Left cardiac atrium (tissue), 4 donors: ENCODE measurements around the gene PRSS53. TPM values are rescaled to one million over a fixed set of nuclear protein-coding genes. Genes with fewer than 3 reads are reported as not detected.
A peak's percentile ranks its signal among the peaks of the same experiment; 100 is the strongest.
"Not testable (repeated sequence)": the region's sequence is repeated elsewhere in the genome, so short reads cannot be mapped to it uniquely, and the experiment has no call there.

Experiments used
- ATAC-seq, 2 donors: fragments of 200-7000 bp; cut with Tn5 transposase; one replicate each; pipeline ENCODE4 v1.9.1; 2020; ENCODE audit warnings: mild to moderate bottlenecking in 2 of 2, moderate library complexity in 2 of 2
- DNase-seq: peaks from one replicate; pipeline ENCODE4 v3.0.0-alpha.2; 2020
- intact Hi-C, 2 donors: fragments of 100-400 bp; cut with DNase I; formaldehyde crosslinking; loops; one replicate each; pipeline versions ENCODE4 v1.14.1 to v1.15.1; 2022 to 2023
- total RNA-seq, 2 donors: library from RNA; stranded (reverse); fragmentation: NEBNext Ultra II Directional; extraction: Animal tissue kit (Norgen Biotek cat#: 25700); gene quantifications; one replicate each; pipeline ENCODE4 v1.2.1, GENCODE V29; 2021
- donor health status: DM: no; HTN: yes; CAD: no.
- donor health status: DM: no; HTN: yes; CAD: no; lungs with severe emphysema.
- donor health status: DM: yes; HTN: yes; CAD: no.
- donor health status: Dilated cardiomyopathy.

The PRSS53 gene
- total RNA-seq, 2 donors from 2014 or later, result 0.71 to 1.1 TPM

- DNase-seq, ATAC-seq, intact Hi-C loops: not testable (repeated sequence)
These were observed 12.3 kb upstream of the PRSS53 start for GRCh38 chr16:31100876-31101641.

GRCh38 chr16:31099860-31100638 lies 11.3 kb upstream of the PRSS53 start:
- ATAC-seq, result no peak
- intact Hi-C loops, result loop anchor here in 1 of 2 donors (10.0 kb wide), 1 partner anchor 115 kb away; the partner anchor contains the start of gene HSD3B7
- DNase-seq, result no peak

- ATAC-seq (peak; percentile 96), DNase-seq (peak; percentile 95)
- intact Hi-C loops, result loop anchor here in 1 of 2 donors (10.0 kb wide), 1 partner anchor 110 kb away; the partner anchor contains the start of gene HSD3B7
These were observed 5.8 kb upstream of the PRSS53 start, which contains the start of gene VKORC1 for GRCh38 chr16:31094424-31095120. Gene VKORC1, minus strand, starts transcription at chr16:31094797. Its CDS starts 68 bp downstream, at chr16:31094729.

GRCh38 chr16:31094088-31094423 lies 5.3 kb upstream of the PRSS53 start:
- DNase-seq (no peak), ATAC-seq (peak; percentile 21 to 25)
- intact Hi-C loops, result loop anchor here in 1 of 2 donors (10.0 kb wide), 1 partner anchor 109 kb away; the partner anchor contains the start of gene HSD3B7

- ATAC-seq (no peak), DNase-seq (no peak)
- intact Hi-C loops, result loop anchor here in 1 of 2 donors (10.0 kb wide), 1 partner anchor 108 kb away; the partner anchor contains the start of gene HSD3B7
These were observed 4.5 kb upstream of the PRSS53 start for GRCh38 chr16:31093132-31093703.

GRCh38 chr16:31092330-31092729 lies 3.6 kb upstream of the PRSS53 start:
- DNase-seq (no peak), ATAC-seq (no peak)
- intact Hi-C loops, result loop anchor here in 1 of 2 donors (10.0 kb wide), 1 partner anchor 108 kb away; the partner anchor contains the start of gene HSD3B7

- ATAC-seq, result no peak
- no peak for DNase-seq
- intact Hi-C loops, result loop anchor here in 1 of 2 donors (10.0 kb wide), 1 partner anchor 106 kb away; the partner anchor contains the start of gene HSD3B7
These were observed 1.8 kb upstream of the PRSS53 start for GRCh38 chr16:31090540-31090939.

- DNase-seq (no peak), ATAC-seq (no peak)
- intact Hi-C loops, result no loop called here
These were observed 456 bp upstream of the PRSS53 start for GRCh38 chr16:31089199-31089598.

GRCh38 chr16:31087971-31088370 lies 772 bp downstream of the PRSS53 start:
- intact Hi-C loops, result no loop called here
- ATAC-seq (no peak), DNase-seq (no peak)

GRCh38 chr16:31087481-31087880 lies 1.3 kb downstream of the PRSS53 start:
- ATAC-seq (no peak), DNase-seq (no peak)
- intact Hi-C loops, result no loop called here

- no peak for DNase-seq
- no peak for ATAC-seq
- intact Hi-C loops, result no loop called here
These were observed 2.2 kb downstream of the PRSS53 start for GRCh38 chr16:31086629-31086906.

- intact Hi-C loops, result no loop called here
- DNase-seq (no peak), ATAC-seq (no peak)
These were observed 2.7 kb downstream of the PRSS53 start for GRCh38 chr16:31085873-31086628.

- DNase-seq (no peak), ATAC-seq (no peak)
- intact Hi-C loops, result no loop called here
These were observed 3.3 kb downstream of the PRSS53 start for GRCh38 chr16:31085411-31085810.

- intact Hi-C loops, result no loop called here
- ATAC-seq (no peak), DNase-seq (peak; percentile 20)
These were observed 4.0 kb downstream of the PRSS53 start for GRCh38 chr16:31084584-31085302.

GRCh38 chr16:31083981-31084380 lies 4.8 kb downstream of the PRSS53 start:
- ATAC-seq (no peak), DNase-seq (no peak)
- intact Hi-C loops, result no loop called here

GRCh38 chr16:31083556-31083955 lies 5.2 kb downstream of the PRSS53 start:
- intact Hi-C loops, result no loop called here
- no peak for ATAC-seq
- DNase-seq, result no peak

GRCh38 chr16:31083081-31083480 lies 5.7 kb downstream of the PRSS53 start:
- ATAC-seq (no peak), DNase-seq (no peak)
- intact Hi-C loops, result no loop called here
